SU-DHL-6 (cell line): Measurements from ENCODE around the gene RBMS3.

ENCODE experiments used
- CTCF ChIP-seq: fragments of 200-600 bp; sonication (generic); IDR thresholded peaks from one replicate; pipeline ENCODE4 v1.5.1; 2017; ENCODE audit warnings: antibody characterized with exemption, mild to moderate bottlenecking, low read length, moderate library complexity; ENCODE audit not compliant: insufficient read depth, poor library complexity, severe bottlenecking
- EZH2phosphoT487 ChIP-seq: fragments of 200-600 bp; sonication (generic), shearing (Covaris generic); conservative IDR thresholded peaks from 2 replicates; pipeline ENCODE4 v1.6.1; 2018; ENCODE audit warnings: mild to moderate bottlenecking, antibody characterized with exemption, low read length, moderate library complexity, mixed read lengths

DNA sequence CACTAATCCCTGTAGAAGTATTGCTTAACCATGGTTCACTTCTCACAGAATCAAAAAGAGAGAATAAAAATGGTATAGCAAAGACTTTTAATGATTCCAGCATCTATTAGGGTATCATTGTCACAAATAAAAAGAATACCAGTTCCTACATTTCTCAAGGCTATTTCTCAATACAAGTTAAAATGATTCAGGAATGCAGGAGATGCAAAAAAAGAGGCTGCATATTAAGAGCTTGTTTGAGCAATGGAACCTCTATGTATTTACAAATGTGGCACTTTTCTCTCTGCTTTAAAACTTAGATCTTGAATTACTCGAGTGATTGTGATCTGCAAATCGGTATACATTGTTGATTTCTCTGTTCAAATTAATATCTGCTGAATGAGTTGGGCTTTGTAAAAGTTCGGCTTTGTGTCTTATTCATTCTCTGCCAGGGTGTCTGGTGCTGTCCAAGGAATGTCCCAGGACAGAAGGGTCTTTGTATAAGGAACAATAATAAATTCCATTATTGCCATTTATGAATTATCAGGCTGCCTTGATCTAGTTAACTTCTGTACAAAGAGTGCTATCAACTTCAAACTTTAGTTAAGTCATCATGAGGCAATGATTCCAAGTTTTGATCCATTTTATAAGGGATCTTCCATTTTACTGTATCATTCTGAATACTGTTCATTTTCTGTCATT is 364.2 kb downstream of the RBMS3 start:
- TF ChIP-seq CTCF (no peak), EZH2phosphoT487 (no peak)
